Activated CD8-positive, alpha-beta memory T cell treated with anti-CD3 and anti-CD28 coated beads for 4 hours (primary cell): ENCODE measurements around the gene SLC38A9.
A peak's percentile ranks its signal among the peaks of the same experiment; 100 is the strongest.
"Not testable (repeated sequence)": the region's sequence is repeated elsewhere in the genome, so short reads cannot be mapped to it uniquely, and the experiment has no call there.

Experiments used
- DNase-seq, 2 donors: peaks; one replicate each; pipeline ENCODE4 v3.0.0-alpha.2; 2020; ENCODE audit warnings: low read depth in 2 of 2

The SLC38A9 gene, protein sequence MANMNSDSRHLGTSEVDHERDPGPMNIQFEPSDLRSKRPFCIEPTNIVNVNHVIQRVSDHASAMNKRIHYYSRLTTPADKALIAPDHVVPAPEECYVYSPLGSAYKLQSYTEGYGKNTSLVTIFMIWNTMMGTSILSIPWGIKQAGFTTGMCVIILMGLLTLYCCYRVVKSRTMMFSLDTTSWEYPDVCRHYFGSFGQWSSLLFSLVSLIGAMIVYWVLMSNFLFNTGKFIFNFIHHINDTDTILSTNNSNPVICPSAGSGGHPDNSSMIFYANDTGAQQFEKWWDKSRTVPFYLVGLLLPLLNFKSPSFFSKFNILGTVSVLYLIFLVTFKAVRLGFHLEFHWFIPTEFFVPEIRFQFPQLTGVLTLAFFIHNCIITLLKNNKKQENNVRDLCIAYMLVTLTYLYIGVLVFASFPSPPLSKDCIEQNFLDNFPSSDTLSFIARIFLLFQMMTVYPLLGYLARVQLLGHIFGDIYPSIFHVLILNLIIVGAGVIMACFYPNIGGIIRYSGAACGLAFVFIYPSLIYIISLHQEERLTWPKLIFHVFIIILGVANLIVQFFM

GRCh38 chr5:55712023-55712859 is at the start of gene SLC38A9:
SLC38A9 (minus strand) TSS chr5:55712324; CDS start chr5:55697958, 14,366 bp downstream.
- peak; percentile 81 to 85 for DNase-seq

- DNase-seq: not testable (repeated sequence)
Observed at GRCh38 chr5:55761721-55762120, 49.6 kb upstream of the SLC38A9 start.

- no peak for DNase-seq
Observed at GRCh38 chr5:55758714-55759113, 46.6 kb upstream of the SLC38A9 start.

DNA sequence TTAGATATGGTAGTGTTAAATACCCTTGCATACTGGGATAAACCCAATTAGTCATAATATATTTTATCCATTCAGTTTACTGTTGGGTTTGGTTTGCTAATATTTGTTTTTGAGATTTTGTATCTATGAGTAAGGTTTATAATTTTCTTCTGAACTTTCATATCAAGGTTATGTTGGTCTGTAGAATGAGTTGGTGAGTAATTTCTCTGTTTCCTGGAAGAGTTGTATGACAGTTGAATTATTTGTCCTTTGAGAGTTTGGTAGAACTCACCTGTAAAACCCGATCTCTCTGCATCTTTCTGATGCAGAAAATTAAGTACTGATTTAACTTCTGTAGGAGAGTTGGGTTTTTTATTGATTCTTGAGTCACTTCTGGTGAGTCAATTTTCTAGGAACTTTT is 46.1 kb upstream of the SLC38A9 start:
- DNase-seq: no peak

GRCh38 chr5:55750499-55750898 is 38.4 kb upstream of the SLC38A9 start:
- no peak for DNase-seq

DNA sequence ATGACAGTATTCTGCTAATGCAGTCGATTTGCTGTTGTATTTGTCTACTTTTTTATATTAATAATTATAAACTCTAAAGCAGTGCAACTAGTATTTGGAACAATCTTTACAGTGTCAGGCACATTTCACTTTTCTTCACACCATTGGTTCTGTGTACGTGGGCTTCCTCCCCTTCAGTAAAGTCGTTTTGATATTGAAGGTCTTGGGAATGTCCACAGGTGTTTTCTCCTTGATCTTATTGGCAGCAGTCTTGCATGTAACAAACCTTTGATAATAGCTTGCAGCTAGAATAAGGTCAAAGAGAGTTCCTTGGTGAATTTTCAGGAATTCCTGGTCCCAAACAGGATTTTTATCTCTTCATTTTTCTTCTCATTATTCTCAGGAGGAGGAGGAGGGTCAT is 37.9 kb upstream of the SLC38A9 start:
- DNase-seq: no peak

DNA sequence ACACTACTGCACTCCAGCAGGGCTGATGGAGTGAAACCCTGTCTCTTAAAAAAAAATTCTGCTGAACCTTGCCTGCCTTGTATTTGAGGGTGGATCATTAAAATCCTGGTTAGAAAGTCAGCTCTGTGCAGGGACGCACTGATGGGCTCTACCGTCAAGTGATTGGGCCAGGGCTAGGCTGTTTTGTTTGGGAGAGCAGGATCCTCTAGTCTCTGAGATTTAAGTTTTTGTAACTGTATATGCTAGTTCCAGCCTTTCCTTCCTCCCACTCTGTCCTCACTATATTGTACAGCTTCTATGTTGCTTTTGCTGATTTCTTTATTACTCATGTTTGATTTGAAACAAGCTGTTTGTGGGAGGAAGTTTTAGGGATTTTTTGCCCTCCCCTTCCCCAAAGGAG is 37.3 kb upstream of the SLC38A9 start:
- no peak for DNase-seq

GRCh38 chr5:55747778-55748318 is 35.7 kb upstream of the SLC38A9 start:
- no peak for DNase-seq

- DNase-seq: no peak
Observed at GRCh38 chr5:55742778-55743177, 30.7 kb upstream of the SLC38A9 start.

DNA sequence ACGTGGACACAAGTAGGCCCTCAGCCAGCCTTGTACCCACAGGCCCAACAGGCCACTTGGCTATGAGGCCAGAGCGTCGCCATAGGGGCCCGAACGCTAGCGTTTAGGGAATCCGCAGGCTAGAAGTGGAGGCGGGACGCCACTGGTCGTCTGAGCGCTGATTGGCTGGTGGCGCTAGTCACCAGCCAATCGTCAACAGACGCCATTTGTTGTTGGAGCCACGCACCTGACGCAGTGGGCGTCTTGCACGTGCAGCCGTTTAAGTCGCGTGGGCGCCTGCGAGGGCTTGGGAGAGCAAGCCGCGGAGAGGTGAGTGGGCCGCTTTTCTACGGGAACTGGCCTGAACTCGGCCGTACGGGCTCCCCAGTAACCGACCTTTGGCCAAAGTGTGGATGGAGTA is 25.7 kb upstream of the SLC38A9 start, which contains the start of gene DDX4:
DDX4 (plus strand) TSS at position 269 of the 400 bp plus-strand sequence. CDS start 903 bp downstream, outside the sequence.
- DNase-seq: no peak

DNA sequence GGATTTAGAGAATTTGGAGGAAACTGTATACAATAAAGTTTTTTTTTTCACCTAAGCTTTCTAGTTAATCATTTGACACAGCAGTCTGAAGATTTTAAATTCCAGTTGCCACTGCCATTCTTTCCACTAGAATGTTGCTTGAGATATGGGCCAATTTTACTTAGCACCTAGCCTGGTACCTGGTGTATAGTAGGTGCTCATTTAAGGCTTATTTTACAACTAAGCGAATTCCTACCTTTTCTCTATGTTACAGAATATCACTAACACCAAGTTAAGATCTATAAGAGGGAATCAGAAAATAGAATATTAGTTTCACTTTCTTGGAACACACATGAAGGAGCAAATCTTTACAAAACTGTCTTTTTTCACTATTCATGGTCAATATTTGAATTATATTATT is 22.5 kb upstream of the SLC38A9 start:
- DNase-seq: no peak

- no peak for DNase-seq
Observed at GRCh38 chr5:55732585-55732984, 20.5 kb upstream of the SLC38A9 start.

DNA sequence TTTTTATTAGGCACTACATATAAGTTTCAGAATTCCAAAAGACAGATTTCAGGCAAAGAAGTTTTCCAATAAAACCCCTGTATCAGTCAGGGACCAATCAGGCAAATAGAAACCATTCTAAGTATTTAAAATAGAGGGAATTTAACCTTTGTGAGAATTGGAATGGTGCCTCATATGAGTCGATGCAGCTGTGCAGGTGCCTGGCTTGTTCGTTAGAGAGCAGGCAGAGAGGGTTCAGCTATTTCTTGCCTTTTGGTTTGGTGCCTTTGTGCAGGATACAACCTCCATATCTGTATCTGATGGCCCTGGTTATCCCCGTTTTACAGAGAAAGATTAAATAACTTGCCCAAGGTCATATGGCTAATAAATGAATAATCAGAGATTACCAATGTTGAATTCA is 19.7 kb upstream of the SLC38A9 start:
- DNase-seq: no peak

DNA sequence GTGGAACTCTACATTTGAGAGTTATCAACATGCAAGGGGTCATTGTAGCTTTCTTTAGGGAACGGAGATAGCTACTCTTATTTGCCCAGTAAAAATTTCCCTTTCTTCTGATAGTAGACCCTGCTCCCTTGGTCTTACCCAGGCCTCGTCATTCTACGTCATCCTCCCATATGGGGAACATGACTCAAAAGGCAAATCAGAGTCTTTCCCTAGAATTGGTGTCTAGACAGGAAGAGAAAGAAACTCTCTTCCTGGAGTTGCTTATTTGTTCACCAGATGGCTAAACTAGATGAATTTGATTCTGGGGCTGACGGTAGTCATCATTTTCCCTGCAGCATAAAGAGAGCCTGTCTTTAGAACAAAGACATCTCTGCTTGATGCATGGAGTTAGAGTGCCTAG is 12.2 kb upstream of the SLC38A9 start:
- DNase-seq: no peak

GRCh38 chr5:55720188-55720703 is 8.1 kb upstream of the SLC38A9 start:
- DNase-seq: no peak

GRCh38 chr5:55719026-55719425 is 6.9 kb upstream of the SLC38A9 start:
- not testable (repeated sequence) for DNase-seq

- no peak for DNase-seq
Observed at GRCh38 chr5:55715519-55716078, 3.5 kb upstream of the SLC38A9 start.

DNA sequence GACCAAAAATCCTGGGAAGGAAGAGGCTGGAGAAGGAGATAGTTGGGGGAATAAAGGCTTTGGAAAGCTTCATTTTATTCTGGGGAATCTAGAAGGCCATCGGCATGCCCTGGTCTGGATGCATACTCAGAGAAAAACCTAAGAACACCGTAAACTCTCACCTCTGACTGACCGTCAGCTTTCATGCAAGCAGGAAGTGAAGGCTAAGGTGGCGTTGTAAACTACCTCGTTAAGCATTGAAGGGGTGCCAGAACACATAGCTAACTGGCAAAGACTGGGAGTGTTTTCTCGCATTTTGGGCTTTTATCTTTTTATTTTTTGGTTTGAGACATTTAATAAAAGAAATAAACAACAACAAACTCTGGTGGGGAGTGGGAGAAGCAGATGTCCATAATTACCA is 2.6 kb upstream of the SLC38A9 start:
- no peak for DNase-seq

GRCh38 chr5:55714339-55714738 is 2.2 kb upstream of the SLC38A9 start:
- no peak for DNase-seq

DNA sequence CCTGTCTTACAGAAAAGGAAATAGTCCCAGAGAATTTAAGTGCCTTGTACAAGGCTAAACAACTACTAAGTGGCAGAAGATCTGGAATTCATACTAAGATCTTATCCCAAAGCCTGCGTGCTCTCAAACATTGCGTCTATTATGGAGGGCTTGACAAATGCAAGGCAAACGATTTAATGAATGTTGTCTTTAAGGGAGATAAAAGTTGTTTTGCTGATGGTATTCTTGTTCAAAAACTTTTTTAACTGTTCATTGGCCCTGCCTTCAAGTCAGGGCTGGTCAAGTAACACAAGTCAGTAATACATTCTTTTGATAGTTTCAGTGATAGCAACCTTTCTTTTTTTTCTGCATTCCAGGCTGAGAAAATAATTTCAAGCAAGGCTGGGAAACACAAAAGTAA is 1.7 kb upstream of the SLC38A9 start:
- DNase-seq: no peak

DNA sequence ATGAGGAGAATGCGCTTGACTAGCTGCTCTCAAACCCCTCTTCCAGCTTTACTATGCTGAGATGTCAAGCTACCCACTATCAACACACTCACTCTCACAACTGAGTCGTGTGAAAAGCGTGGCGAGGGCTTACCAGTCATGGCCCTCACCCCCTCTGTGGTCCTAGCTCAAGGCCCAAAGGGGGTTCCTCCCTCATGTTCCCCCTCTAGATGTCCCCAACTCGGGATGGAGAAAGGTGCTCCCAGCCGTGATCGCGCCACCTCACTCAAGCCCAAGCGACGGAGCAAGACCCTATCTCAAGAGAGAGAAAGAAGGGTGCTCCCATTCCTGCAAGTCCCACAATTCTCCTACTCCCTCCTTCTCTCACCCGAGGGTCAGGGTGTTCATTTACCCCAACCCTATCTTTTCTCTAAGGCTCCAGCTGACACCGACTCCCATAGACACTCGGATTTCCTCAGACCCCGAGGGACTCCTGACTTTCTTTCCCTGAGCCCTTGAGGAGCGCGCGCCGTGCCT is 559 bp downstream of the SLC38A9 start:
- DNase-seq: no peak
